Measurements from ENCODE around the gene IQCN.

The IQCN gene

DNA sequence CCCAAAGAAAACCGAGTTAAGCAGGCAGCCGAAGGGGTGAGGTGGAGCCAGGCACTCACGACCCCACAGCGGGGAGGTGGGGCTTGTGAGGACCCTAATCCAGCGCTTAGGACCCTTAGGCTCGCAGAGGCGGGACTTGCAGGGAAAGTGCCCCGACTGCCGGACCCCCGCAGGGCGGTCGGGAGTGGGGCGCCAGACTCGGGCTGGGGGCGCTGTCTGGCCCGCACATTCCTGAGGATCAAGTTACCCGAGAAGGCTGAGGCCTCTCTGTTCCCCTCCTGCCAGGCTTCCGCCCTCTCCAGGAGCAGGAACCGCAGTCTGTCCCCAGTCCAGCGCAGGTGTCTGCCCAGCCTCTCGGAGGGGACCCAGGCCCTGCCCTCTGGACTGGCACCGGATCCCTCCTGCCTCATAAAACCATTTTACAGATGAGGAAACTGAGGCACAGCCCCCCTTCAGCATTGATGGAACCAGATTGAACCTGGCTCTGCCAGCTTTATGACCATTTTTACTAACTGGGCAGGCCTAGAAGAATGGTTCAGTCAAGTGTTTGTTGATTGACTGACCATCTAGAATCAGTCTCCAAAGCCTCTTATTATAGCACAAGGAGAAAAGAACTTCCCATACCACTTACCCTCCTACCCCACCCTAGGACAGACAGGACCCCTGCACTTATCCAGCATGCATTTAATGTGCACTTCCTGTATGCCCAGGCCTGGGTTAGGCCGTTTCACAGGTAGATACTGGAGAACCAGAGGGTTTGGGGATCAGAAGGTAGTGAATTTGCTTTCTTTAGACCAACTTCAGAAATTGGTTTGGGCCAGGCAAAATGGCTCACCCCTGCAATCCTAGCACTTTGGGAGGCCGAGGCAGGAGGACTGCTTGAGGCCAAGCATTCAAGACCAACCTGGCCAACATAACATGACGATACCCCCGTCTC is 13.9 kb upstream of the IQCN start:
- DNase-seq (ENCODE audit: low read depth in 1 of 2, low spot score in 1 of 2) = no peak
- Histone ChIP-seq H3K4me3 (replicated peaks; ENCODE audit: insufficient read depth, low read length) (no peak overlapping the region), H3K27me3 (ENCODE audit: insufficient read depth, poor library complexity, severe bottlenecking) (no peaks in the 10 kb centered on the region), H3K27ac (replicated peaks) (no peak overlapping the region)
- TF ChIP-seq SPI1 (IDR thresholded peaks at IDR 0.05; ENCODE audit: borderline replicate concordance, low read depth) (no peak), POLR2AphosphoS5 (IDR thresholded peaks at IDR 0.05; ENCODE audit: low read depth) (no peak), GABPA (IDR thresholded peaks at IDR 0.05; ENCODE audit: low read depth) (no peak)
- TF ChIP-seq, protein P1, sequence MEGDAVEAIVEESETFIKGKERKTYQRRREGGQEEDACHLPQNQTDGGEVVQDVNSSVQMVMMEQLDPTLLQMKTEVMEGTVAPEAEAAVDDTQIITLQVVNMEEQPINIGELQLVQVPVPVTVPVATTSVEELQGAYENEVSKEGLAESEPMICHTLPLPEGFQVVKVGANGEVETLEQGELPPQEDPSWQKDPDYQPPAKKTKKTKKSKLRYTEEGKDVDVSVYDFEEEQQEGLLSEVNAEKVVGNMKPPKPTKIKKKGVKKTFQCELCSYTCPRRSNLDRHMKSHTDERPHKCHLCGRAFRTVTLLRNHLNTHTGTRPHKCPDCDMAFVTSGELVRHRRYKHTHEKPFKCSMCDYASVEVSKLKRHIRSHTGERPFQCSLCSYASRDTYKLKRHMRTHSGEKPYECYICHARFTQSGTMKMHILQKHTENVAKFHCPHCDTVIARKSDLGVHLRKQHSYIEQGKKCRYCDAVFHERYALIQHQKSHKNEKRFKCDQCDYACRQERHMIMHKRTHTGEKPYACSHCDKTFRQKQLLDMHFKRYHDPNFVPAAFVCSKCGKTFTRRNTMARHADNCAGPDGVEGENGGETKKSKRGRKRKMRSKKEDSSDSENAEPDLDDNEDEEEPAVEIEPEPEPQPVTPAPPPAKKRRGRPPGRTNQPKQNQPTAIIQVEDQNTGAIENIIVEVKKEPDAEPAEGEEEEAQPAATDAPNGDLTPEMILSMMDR (IDR thresholded peaks at IDR 0.05; ENCODE audit: insufficient read depth, low read length) = no peak
- TF ChIP-seq, protein P2, sequence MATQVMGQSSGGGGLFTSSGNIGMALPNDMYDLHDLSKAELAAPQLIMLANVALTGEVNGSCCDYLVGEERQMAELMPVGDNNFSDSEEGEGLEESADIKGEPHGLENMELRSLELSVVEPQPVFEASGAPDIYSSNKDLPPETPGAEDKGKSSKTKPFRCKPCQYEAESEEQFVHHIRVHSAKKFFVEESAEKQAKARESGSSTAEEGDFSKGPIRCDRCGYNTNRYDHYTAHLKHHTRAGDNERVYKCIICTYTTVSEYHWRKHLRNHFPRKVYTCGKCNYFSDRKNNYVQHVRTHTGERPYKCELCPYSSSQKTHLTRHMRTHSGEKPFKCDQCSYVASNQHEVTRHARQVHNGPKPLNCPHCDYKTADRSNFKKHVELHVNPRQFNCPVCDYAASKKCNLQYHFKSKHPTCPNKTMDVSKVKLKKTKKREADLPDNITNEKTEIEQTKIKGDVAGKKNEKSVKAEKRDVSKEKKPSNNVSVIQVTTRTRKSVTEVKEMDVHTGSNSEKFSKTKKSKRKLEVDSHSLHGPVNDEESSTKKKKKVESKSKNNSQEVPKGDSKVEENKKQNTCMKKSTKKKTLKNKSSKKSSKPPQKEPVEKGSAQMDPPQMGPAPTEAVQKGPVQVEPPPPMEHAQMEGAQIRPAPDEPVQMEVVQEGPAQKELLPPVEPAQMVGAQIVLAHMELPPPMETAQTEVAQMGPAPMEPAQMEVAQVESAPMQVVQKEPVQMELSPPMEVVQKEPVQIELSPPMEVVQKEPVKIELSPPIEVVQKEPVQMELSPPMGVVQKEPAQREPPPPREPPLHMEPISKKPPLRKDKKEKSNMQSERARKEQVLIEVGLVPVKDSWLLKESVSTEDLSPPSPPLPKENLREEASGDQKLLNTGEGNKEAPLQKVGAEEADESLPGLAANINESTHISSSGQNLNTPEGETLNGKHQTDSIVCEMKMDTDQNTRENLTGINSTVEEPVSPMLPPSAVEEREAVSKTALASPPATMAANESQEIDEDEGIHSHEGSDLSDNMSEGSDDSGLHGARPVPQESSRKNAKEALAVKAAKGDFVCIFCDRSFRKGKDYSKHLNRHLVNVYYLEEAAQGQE (IDR thresholded peaks at IDR 0.05; ENCODE audit: insufficient replicate concordance, low read depth) = no peak

DNA sequence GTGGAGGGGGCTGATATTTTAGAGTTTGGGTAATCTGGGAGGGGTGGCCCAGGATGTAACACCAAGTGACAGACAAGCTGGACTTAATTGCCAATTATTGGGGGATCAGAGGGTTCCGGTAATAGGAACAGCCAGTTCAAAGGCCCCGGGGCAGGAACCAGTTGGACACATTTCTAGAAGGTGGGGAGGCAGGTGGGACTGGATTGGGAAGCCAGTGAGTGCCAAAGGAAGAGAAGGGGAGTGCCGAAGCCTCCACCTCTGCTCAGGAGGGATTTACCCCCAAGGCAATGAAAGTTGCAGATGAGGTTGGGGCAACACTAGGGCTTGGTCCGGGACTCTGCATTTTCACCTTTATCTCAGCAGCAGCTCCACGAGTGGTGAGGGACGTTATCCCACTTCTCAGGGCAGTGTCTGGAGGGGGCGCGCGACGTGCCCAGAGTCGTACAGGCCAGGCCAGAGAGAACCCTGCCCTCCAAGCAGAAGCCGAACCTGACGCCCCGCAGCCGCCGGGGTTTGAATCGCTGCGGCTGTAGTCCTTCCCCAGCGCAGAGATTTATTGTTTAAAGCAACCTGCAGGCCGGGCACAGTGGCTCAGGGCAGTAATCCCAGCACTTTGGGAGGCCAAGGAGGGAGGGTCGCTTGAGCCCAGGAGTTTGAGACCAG is 12.9 kb upstream of the IQCN start:
- Histone ChIP-seq H3K27ac (replicated peaks) (no peak overlapping the region), H3K4me3 (replicated peaks; ENCODE audit: insufficient read depth, low read length) (no peak overlapping the region), H3K27me3 (ENCODE audit: insufficient read depth, poor library complexity, severe bottlenecking) (no peaks in the 10 kb centered on the region)
- TF ChIP-seq POLR2AphosphoS5 (IDR thresholded peaks at IDR 0.05; ENCODE audit: low read depth) (no peak), SPI1 (IDR thresholded peaks at IDR 0.05; ENCODE audit: borderline replicate concordance, low read depth) (no peak), GABPA (IDR thresholded peaks at IDR 0.05; ENCODE audit: low read depth) (no peak)
- TF ChIP-seq, protein P1 (IDR thresholded peaks at IDR 0.05; ENCODE audit: insufficient read depth, low read length) = no peak
- TF ChIP-seq, protein P2 (IDR thresholded peaks at IDR 0.05; ENCODE audit: insufficient replicate concordance, low read depth) = no peak
- no peak for DNase-seq (ENCODE audit: low read depth in 1 of 2, low spot score in 1 of 2)

DNA sequence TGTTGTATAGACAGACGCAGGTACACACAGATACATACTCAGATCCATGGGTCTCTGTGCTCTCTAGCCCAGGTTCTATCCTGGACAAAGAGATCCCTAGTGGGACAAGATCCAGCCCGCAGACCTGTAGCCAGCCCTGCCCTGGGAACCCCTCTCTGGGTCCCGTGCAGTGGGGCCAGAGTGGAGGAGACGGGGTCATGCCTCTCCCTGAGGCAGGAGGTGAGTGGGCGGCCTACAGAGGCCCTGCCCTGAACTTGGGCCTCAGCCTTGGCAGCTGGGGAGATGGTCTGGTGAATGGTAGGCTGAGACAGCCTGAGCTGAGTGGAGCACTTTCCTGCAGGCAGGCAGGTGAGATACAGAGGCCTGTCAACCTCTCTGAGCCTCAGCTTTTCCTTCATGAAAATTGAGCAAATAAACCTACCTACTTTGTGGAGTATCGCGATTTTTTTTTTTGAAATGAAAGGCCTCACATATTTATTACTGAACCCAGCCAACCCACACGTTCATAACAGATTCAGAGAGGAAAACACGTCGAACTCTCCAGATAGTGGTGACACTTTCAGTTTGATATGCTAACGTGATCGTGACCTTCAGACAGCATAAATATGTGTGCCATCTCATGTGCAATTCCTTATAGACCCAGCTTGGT is 10.6 kb upstream of the IQCN start:
- Histone ChIP-seq H3K27ac (replicated peaks) (no peak overlapping the region), H3K4me3 (replicated peaks; ENCODE audit: insufficient read depth, low read length) (no peak overlapping the region), H3K27me3 (ENCODE audit: insufficient read depth, poor library complexity, severe bottlenecking) (no peaks in the 10 kb centered on the region)
- DNase-seq (ENCODE audit: low read depth in 1 of 2, low spot score in 1 of 2) = no peak
- TF ChIP-seq GABPA (IDR thresholded peaks at IDR 0.05; ENCODE audit: low read depth) (no peak), POLR2AphosphoS5 (IDR thresholded peaks at IDR 0.05; ENCODE audit: low read depth) (no peak), SPI1 (IDR thresholded peaks at IDR 0.05; ENCODE audit: borderline replicate concordance, low read depth) (no peak)
- TF ChIP-seq, protein P1 (IDR thresholded peaks at IDR 0.05; ENCODE audit: insufficient read depth, low read length) = no peak
- TF ChIP-seq, protein P2 (IDR thresholded peaks at IDR 0.05; ENCODE audit: insufficient replicate concordance, low read depth) = no peak
